NB4 (cell line): ENCODE data around the gene NTSR1.

Experiments used
- CTCF ChIP-seq: IDR thresholded peaks from one replicate; pipeline ENCODE4 v1.5.1; 2012; ENCODE audit warnings: low read depth, low read length
- TF ChIP-seq, protein P1 (sequence below): IDR thresholded peaks from 2 replicates; pipeline ENCODE4 v1.6.1; 2011; ENCODE audit warnings: low read depth, low read length

DNA sequence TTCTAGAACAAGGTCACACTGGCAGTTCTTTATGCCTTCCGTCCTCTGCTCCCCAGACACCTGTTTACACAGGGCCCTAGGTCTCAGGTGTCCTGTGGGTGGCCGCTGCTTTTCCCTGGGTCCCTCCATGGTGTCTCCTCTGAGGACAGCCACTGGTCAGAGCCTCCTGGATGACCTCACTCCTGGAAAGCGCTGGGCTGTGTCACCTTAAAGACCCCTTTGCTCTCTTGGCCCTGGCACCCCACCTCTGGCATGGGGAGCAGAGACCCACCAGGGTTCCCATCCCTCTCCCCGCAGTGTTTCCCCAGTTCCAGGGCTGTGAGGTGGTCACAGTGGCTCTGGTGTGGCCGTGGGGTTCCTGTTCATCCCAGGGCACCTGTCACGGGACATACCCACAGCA is 33.9 kb downstream of the NTSR1 start:
- no peak for TF ChIP-seq CTCF
- TF ChIP-seq, protein P1, sequence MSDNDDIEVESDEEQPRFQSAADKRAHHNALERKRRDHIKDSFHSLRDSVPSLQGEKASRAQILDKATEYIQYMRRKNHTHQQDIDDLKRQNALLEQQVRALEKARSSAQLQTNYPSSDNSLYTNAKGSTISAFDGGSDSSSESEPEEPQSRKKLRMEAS = no peak
